Measurements from ENCODE around the gene SDK1.

- TF ChIP-seq CTCF (IDR thresholded peaks at IDR 0.05), result no peak
- TF ChIP-seq POLR2A (IDR thresholded peaks at IDR 0.05), result no peak
These were observed 753.1 kb downstream of the SDK1 start for GRCh38 chr7:4054158-4054557.

All from vagina (tissue), 2 donors.